GM23338 (cell line): ENCODE data around the gene ZMPSTE24.

ENCODE experiments used
- CREB1 ChIP-seq: fragments of 250-450 bp; sonication (Bioruptor Pico); IDR thresholded peaks from 2 replicates; pipeline ENCODE4 v1.5.0; 2020; ENCODE audit warnings: low read depth, mild to moderate bottlenecking, moderate library complexity
- CTCF ChIP-seq, 2 experiments: fragments of 200-600 bp in 1 of 2; sonication (generic) in 1 of 2; conservative IDR thresholded peaks; 2 replicates each; pipeline versions ENCODE4 v1.5.1 to v1.6.1; 2016 to 2017; ENCODE audit warnings: antibody characterized with exemption in 2 of 2, low read depth in 2 of 2, mild to moderate bottlenecking in 2 of 2, moderate library complexity in 1 of 2
- EZH2 ChIP-seq: fragments of 200-600 bp; sonication (generic); IDR thresholded peaks from one replicate; pipeline ENCODE4 v1.8.0; 2017; ENCODE audit warnings: antibody characterized with exemption, mild to moderate bottlenecking, low read depth; ENCODE audit not compliant: unreplicated experiment
- EZH2phosphoT487 ChIP-seq: fragments of 200-600 bp; sonication (generic); IDR thresholded peaks from one replicate; pipeline ENCODE4 v1.8.1; 2018; ENCODE audit warnings: antibody characterized with exemption; ENCODE audit not compliant: unreplicated experiment
- JUNB ChIP-seq: IDR thresholded peaks from one replicate; pipeline ENCODE4 v1.6.1; 2016; ENCODE audit warnings: antibody characterized with exemption; ENCODE audit not compliant: unreplicated experiment
- POLR2AphosphoS5 ChIP-seq: IDR thresholded peaks from 2 replicates; pipeline ENCODE4 v1.6.1; 2016; ENCODE audit warnings: antibody characterized with exemption, low read depth
- REST ChIP-seq: IDR thresholded peaks from one replicate; pipeline ENCODE4 v1.6.1; 2018; ENCODE audit warnings: antibody characterized with exemption; ENCODE audit not compliant: unreplicated experiment
- ZNF114 ChIP-seq: fragments of 250-450 bp; sonication (Bioruptor Pico); IDR thresholded peaks from 2 replicates; pipeline ENCODE4 v1.5.0; 2020; ENCODE audit warnings: mild to moderate bottlenecking, moderate library complexity
- ZNF331 ChIP-seq: fragments of 250-450 bp; sonication (Bioruptor Pico); IDR thresholded peaks from 2 replicates; pipeline ENCODE4 v1.5.0; 2020; ENCODE audit warnings: low read depth, mild to moderate bottlenecking, moderate library complexity

GRCh38 chr1:40252601-40253000 is 5.4 kb upstream of the ZMPSTE24 start:
- no peak for TF ChIP-seq CTCF (conservative IDR thresholded peaks at IDR 0.05; ENCODE audit: low read depth in 2 of 2)
- no peak for TF ChIP-seq EZH2
- TF ChIP-seq ZNF114 (CRISPR knock-in tag) = no peak
- TF ChIP-seq REST = no peak
- TF ChIP-seq POLR2AphosphoS5 = no peak
- no peak for TF ChIP-seq EZH2phosphoT487
- no peak for TF ChIP-seq ZNF331 (CRISPR knock-in tag)
- TF ChIP-seq JUNB = no peak
- TF ChIP-seq CREB1 = no peak
